Osteoblast (primary cell): ENCODE data around the gene CAPN9. TPM values are rescaled to one million over a fixed set of nuclear protein-coding genes. Genes with fewer than 3 reads are reported as not detected.
A peak's percentile ranks its signal among the peaks of the same experiment; 100 is the strongest.
"Not testable (repeated sequence)": the region's sequence is repeated elsewhere in the genome, so short reads cannot be mapped to it uniquely, and the experiment has no call there.

Experiments
- DNase-seq: peaks from one replicate; pipeline ENCODE4 v3.0.0; 2011; ENCODE audit warnings: low spot score, mixed read lengths; ENCODE audit not compliant: insufficient read length; ENCODE audit errors: missing footprints
- H2AFZ ChIP-seq: 2 replicates; pipeline ENCODE4 v1.6.0; 2011; ENCODE audit warnings: mild to moderate bottlenecking, low read length
- H3K27ac ChIP-seq: 2 replicates; pipeline ENCODE4 v1.5.1; 2011; ENCODE audit warnings: mild to moderate bottlenecking, low read depth, low read length, moderate library complexity
- H3K27me3 ChIP-seq: 2 replicates; pipeline ENCODE4 v1.6.0; 2012; ENCODE audit warnings: mild to moderate bottlenecking, control low read depth, inconsistent platforms, low read length, moderate library complexity; ENCODE audit not compliant: insufficient read depth
- H3K36me3 ChIP-seq: 2 replicates; pipeline ENCODE4 v1.5.1; 2011; ENCODE audit warnings: mild to moderate bottlenecking, low read length, control low read depth, moderate library complexity; ENCODE audit not compliant: insufficient read depth
- H3K4me1 ChIP-seq: 2 replicates; pipeline ENCODE4 v1.5.1; 2011; ENCODE audit warnings: mild to moderate bottlenecking, low read length, control low read depth, moderate library complexity; ENCODE audit not compliant: insufficient read depth
- H3K4me2 ChIP-seq: 2 replicates; pipeline ENCODE4 v1.6.0; 2011; ENCODE audit warnings: mild to moderate bottlenecking, low read length; ENCODE audit not compliant: insufficient read depth
- H3K4me3 ChIP-seq: fragments of 200-600 bp; sonication (generic); 3 replicates; pipeline ENCODE4 v1.5.1; 2012; ENCODE audit warnings: mild to moderate bottlenecking, low read length, inconsistent platforms; ENCODE audit not compliant: insufficient read depth
- H3K79me2 ChIP-seq: 2 replicates; pipeline ENCODE4 v1.6.0; 2012; ENCODE audit warnings: mild to moderate bottlenecking, low read length, control low read depth, inconsistent platforms; ENCODE audit not compliant: insufficient read depth
- H3K9me3 ChIP-seq: 2 replicates; pipeline ENCODE4 v1.5.1; 2011; ENCODE audit warnings: low read depth, low read length, control low read depth
- H4K20me1 ChIP-seq: 2 replicates; pipeline ENCODE4 v1.6.0; 2012; ENCODE audit warnings: mild to moderate bottlenecking, low read length, control low read depth; ENCODE audit not compliant: insufficient read depth
- total RNA-seq: library from RNA; depleted of rRNA; stranded (reverse); fragments of >200 nt; gene quantifications from 2 replicates; pipeline ENCODE4 v1.2.3, GENCODE V29; 2012
- TF ChIP-seq, protein P1 (sequence below): IDR thresholded peaks from 2 replicates; pipeline ENCODE4 v1.5.1; 2011; ENCODE audit warnings: mild to moderate bottlenecking, low read depth, low read length, moderate library complexity; ENCODE audit errors: extremely low read depth

CAPN9 gene
- total RNA-seq, 1 donor: not detected

- TF ChIP-seq, protein P1, sequence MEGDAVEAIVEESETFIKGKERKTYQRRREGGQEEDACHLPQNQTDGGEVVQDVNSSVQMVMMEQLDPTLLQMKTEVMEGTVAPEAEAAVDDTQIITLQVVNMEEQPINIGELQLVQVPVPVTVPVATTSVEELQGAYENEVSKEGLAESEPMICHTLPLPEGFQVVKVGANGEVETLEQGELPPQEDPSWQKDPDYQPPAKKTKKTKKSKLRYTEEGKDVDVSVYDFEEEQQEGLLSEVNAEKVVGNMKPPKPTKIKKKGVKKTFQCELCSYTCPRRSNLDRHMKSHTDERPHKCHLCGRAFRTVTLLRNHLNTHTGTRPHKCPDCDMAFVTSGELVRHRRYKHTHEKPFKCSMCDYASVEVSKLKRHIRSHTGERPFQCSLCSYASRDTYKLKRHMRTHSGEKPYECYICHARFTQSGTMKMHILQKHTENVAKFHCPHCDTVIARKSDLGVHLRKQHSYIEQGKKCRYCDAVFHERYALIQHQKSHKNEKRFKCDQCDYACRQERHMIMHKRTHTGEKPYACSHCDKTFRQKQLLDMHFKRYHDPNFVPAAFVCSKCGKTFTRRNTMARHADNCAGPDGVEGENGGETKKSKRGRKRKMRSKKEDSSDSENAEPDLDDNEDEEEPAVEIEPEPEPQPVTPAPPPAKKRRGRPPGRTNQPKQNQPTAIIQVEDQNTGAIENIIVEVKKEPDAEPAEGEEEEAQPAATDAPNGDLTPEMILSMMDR: no peak
- Histone ChIP-seq H3K4me2 (no peak overlapping the region), H3K27me3 (no peaks in the 10 kb centered on the region), H3K27ac (peak overlapping the region; percentile 20), H4K20me1 (peaks cover 54% of the 10 kb centered on the region), H3K79me2 (peaks cover 81% of the 10 kb centered on the region), H3K4me1 (peaks cover 14% of the 10 kb centered on the region), H3K4me3 (no peak overlapping the region), H3K9me3 (no peaks in the 10 kb centered on the region), H2AFZ (no peak overlapping the region), H3K36me3 (peaks cover 77% of the 10 kb centered on the region)
- no peak for DNase-seq
Measured at GRCh38 chr1:230843503-230844309, 96.5 kb downstream of the CAPN9 start.

DNA sequence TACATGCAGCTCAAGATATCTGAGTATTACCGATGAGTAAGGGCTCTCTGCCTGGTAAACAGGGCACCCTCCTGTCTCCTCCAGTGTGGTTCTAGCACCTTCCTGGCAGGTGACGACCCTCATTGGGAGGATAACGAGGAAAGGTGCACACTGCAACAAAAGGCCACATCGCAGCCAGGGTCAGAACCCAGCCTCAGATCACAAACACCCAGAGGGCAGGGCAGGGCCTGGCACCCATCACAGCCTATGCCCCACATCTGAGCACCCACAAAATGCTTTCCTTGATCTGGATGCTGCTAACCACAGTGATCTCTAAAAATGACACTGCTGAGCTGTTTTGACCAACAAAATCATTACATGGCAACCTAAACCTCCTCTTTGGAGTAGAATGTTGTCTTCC lies 97.4 kb downstream of the CAPN9 start:
- DNase-seq: no peak
- Histone ChIP-seq H3K27me3 (no peaks in the 10 kb centered on the region), H3K79me2 (peaks cover 81% of the 10 kb centered on the region), H3K9me3 (no peaks in the 10 kb centered on the region), H3K27ac (peak overlapping the region; percentile 44), H3K4me3 (no peak overlapping the region), H3K36me3 (peaks cover 71% of the 10 kb centered on the region), H3K4me2 (no peak overlapping the region), H2AFZ (no peak overlapping the region), H4K20me1 (peaks cover 45% of the 10 kb centered on the region), H3K4me1 (peaks cover 22% of the 10 kb centered on the region)
- TF ChIP-seq, protein P1: no peak

- H3K4me3 ChIP-seq, H3K4me2 ChIP-seq, H2AFZ ChIP-seq, H3K27me3 ChIP-seq, DNase-seq, H3K9me3 ChIP-seq: not testable (repeated sequence)
- Histone ChIP-seq H4K20me1 (peaks cover 39% of the 10 kb centered on the region), H3K4me1 (peaks cover 28% of the 10 kb centered on the region), H3K36me3 (peaks cover 66% of the 10 kb centered on the region), H3K79me2 (peaks cover 78% of the 10 kb centered on the region), H3K27ac (peak overlapping the region; percentile 49)
Measured at GRCh38 chr1:230845184-230845583, 98.0 kb downstream of the CAPN9 start.

DNA sequence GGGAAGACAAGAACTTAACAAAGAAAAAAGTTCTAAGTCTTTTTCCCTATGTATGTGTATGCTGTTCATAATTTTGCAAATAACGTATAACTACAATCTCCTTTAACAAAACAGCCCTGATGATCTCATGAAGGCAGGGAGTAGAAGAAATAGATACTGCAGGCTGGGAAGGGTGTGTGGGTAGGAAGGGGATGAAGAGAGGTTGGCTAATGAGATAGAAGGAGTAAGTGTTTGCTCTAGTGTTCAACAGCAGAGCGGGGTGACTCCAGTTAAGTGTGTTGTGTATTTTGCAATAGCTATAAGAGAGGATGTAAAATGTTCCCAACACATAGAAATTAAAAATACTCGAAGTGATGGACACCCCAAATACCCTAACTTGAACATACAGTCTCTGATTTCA lies 101.0 kb downstream of the CAPN9 start:
- H3K27ac ChIP-seq: peak overlapping the region; percentile 91
- no peak overlapping the region for H3K4me3 ChIP-seq
- DNase-seq: no peak
- H3K4me2 ChIP-seq: no peak overlapping the region
- H3K9me3 ChIP-seq: peaks cover 2% of the 10 kb centered on the region
- peaks cover 21% of the 10 kb centered on the region for H4K20me1 ChIP-seq
- peaks cover 81% of the 10 kb centered on the region for H3K79me2 ChIP-seq
- H3K36me3 ChIP-seq: peaks cover 55% of the 10 kb centered on the region
- no peak overlapping the region for H2AFZ ChIP-seq
- TF ChIP-seq, protein P1: no peak
- no peaks in the 10 kb centered on the region for H3K27me3 ChIP-seq
- peaks cover 50% of the 10 kb centered on the region for H3K4me1 ChIP-seq
